GM12878 (cell line): ENCODE measurements around the gene CAPZB. TPM values are rescaled to one million over a fixed set of nuclear protein-coding genes. Genes with fewer than 3 reads are reported as not detected.

Experiments used
- ATAC-seq: fragments of 200-7000 bp; cut with Tn5 transposase; 3 replicates; pipeline ENCODE4 v1.9.1; 2020; ENCODE audit warnings: mild to moderate bottlenecking, moderate library complexity
- BruUV-seq: library from RNA; stranded (reverse); fragments of 400-500 nt; replicated peaks from 2 replicates; lab custom pipeline; 2021; lab: Mats Ljungman, UMichigan
- CTCF ChIA-PET: fragments of 300-600 bp; sonication (Branson Sonifier 250); formaldehyde crosslinking; extraction: SDS; loops from one replicate; lab custom pipeline; 2021; ENCODE audit warnings: inconsistent platforms; lab: Yijun Ruan, JAX
- POLR2A ChIA-PET: fragments of 350-600 bp; formaldehyde crosslinking; extraction: SDS; loops from one replicate; lab custom pipeline; 2021; ENCODE audit warnings: inconsistent platforms; lab: Charles Lee
- RAD21 ChIA-PET: fragments of 300-600 bp; sonication (Branson Sonifier 250); formaldehyde crosslinking; loops from one replicate; lab custom pipeline; 2023; ENCODE audit warnings: antibody characterized with exemption; ENCODE audit not compliant: unreplicated experiment; lab: Charles Lee
- SMC1A ChIA-PET: fragments of 300-600 bp; sonication (Branson Sonifier 250); formaldehyde crosslinking; loops from one replicate; lab custom pipeline; 2023; ENCODE audit not compliant: unreplicated experiment, uncharacterized antibody; lab: Charles Lee
- DNase-seq: peaks from one replicate; pipeline ENCODE4 v3.0.0-alpha.2; 2011; ENCODE audit warnings: low read depth, low spot score
- FAIRE-seq: peaks from 3 replicates; lab custom pipeline; 2011; peaks lifted over from hg19 to GRCh38; lab: Jason Lieb, UNC
- H2AFZ ChIP-seq: 2 replicates; pipeline ENCODE4 v1.6.0; 2011; ENCODE audit warnings: low read depth, low read length, control low read depth; ENCODE audit not compliant: control insufficient read depth
- H3K27ac ChIP-seq: 2 replicates; pipeline ENCODE4 v1.5.1; 2011; ENCODE audit warnings: control low read depth; ENCODE audit not compliant: control insufficient read depth, insufficient read depth
- H3K27me3 ChIP-seq, 2 experiments: replicated peaks in 1 of 2; 2 replicates each; pipeline versions ENCODE4 v1.6.0 to v1.6.1; 2011; ENCODE audit warnings: low read length in 1 of 2; ENCODE audit not compliant: control insufficient read depth in 2 of 2, insufficient read depth in 2 of 2
- H3K36me3 ChIP-seq, 2 experiments: 2 replicates each; pipeline ENCODE4 v1.5.1; 2011; ENCODE audit warnings: low read length in 1 of 2; ENCODE audit not compliant: control insufficient read depth in 2 of 2, insufficient read depth in 2 of 2
- H3K4me1 ChIP-seq: 2 replicates; pipeline ENCODE4 v1.6.1; 2011; ENCODE audit warnings: mild to moderate bottlenecking, low read length, moderate library complexity, mixed read lengths; ENCODE audit not compliant: control insufficient read depth, insufficient read depth
- H3K4me2 ChIP-seq: 2 replicates; pipeline ENCODE4 v1.6.0; 2011; ENCODE audit warnings: control low read depth; ENCODE audit not compliant: control insufficient read depth, insufficient read depth
- H3K4me3 ChIP-seq: fragments of 200-600 bp; sonication (generic); 2 replicates; pipeline ENCODE4 v1.5.1; 2016
- H3K79me2 ChIP-seq: 2 replicates; pipeline ENCODE4 v1.6.0; 2011; ENCODE audit warnings: low read length; ENCODE audit not compliant: control insufficient read depth, insufficient read depth
- H3K9ac ChIP-seq: 2 replicates; pipeline ENCODE4 v1.8.0; 2011; ENCODE audit warnings: low read length, control low read depth, mixed read lengths; ENCODE audit not compliant: control insufficient read depth, insufficient read depth
- H3K9me3 ChIP-seq: replicated peaks from 3 replicates; pipeline ENCODE4 v1.5.1; 2011; ENCODE audit warnings: mild to moderate bottlenecking, low read length; ENCODE audit not compliant: control insufficient read depth, insufficient read depth
- H4K20me1 ChIP-seq: 2 replicates; pipeline ENCODE4 v1.6.0; 2011; ENCODE audit not compliant: control insufficient read depth, insufficient read depth
- BACH1 ChIP-seq: fragments of 450-650 bp; IDR thresholded peaks from 2 replicates; pipeline ENCODE4 v1.6.1; 2017; ENCODE audit warnings: mild to moderate bottlenecking, borderline replicate concordance
- CEBPB ChIP-seq, 2 experiments: fragments of 150-350 bp in 1 of 2; IDR thresholded peaks; 2 replicates each; pipeline ENCODE4 v1.6.1; 2012 to 2014; ENCODE audit warnings: low read depth in 2 of 2, low read length in 2 of 2, borderline replicate concordance in 1 of 2, inconsistent platforms in 1 of 2
- DPF2 ChIP-seq: fragments of 450-650 bp; IDR thresholded peaks from 2 replicates; pipeline ENCODE4 v1.6.1; 2017; ENCODE audit warnings: mild to moderate bottlenecking
- ESRRA ChIP-seq: IDR thresholded peaks from 2 replicates; pipeline ENCODE4 v1.6.1; 2012; ENCODE audit warnings: mild to moderate bottlenecking, low read length, improper control_type of control experiment
- GABPA ChIP-seq: IDR thresholded peaks from 2 replicates; pipeline ENCODE4 v1.6.1; 2014; ENCODE audit warnings: antibody characterized with exemption, low read depth, mild to moderate bottlenecking, inconsistent platforms
- MEF2B ChIP-seq: fragments of 450-650 bp; IDR thresholded peaks from 2 replicates; pipeline ENCODE4 v1.6.1; 2018; ENCODE audit warnings: mild to moderate bottlenecking, moderate library complexity; ENCODE audit not compliant: partially characterized antibody, poor library complexity, severe bottlenecking
- MXI1 ChIP-seq: fragments of 150-350 bp; IDR thresholded peaks from 2 replicates; pipeline ENCODE4 v1.6.1; 2011; ENCODE audit warnings: low read depth, mild to moderate bottlenecking, inconsistent platforms, low read length, improper control_type of control experiment
- MYC ChIP-seq: IDR thresholded peaks from 2 replicates; pipeline ENCODE4 v1.6.1; 2011; ENCODE audit warnings: mild to moderate bottlenecking, low read length, moderate library complexity, inconsistent platforms; ENCODE audit not compliant: insufficient read depth, insufficient replicate concordance, insufficient read length, severe bottlenecking
- NBN ChIP-seq: fragments of 450-650 bp; IDR thresholded peaks from 2 replicates; pipeline ENCODE4 v1.6.1; 2016
- NRF1 ChIP-seq: conservative IDR thresholded peaks from 2 replicates; pipeline ENCODE4 v1.6.1; 2011; ENCODE audit warnings: mild to moderate bottlenecking, low read depth, low read length, improper control_type of control experiment
- SMAD5 ChIP-seq: IDR thresholded peaks from 2 replicates; pipeline ENCODE4 v1.6.1; 2016; ENCODE audit warnings: antibody characterized with exemption, low read depth
- SREBF2 ChIP-seq: IDR thresholded peaks from 2 replicates; pipeline ENCODE4 v1.6.1; 2012; ENCODE audit warnings: mild to moderate bottlenecking, low read length
- TCF3 ChIP-seq: IDR thresholded peaks from 2 replicates; pipeline ENCODE4 v1.6.1; 2012; ENCODE audit warnings: low read depth, mild to moderate bottlenecking, low read length, borderline replicate concordance; ENCODE audit not compliant: insufficient read depth
- YBX1 ChIP-seq: fragments of 450-650 bp; IDR thresholded peaks from 2 replicates; pipeline ENCODE4 v1.6.1; 2016; ENCODE audit warnings: antibody characterized with exemption
- ZBTB11 ChIP-seq: fragments of 450-650 bp; formaldehyde crosslinking; IDR thresholded peaks from 2 replicates; pipeline ENCODE4 v1.5.0; 2022; ENCODE audit warnings: mild to moderate bottlenecking, missing genetic modification characterization
- WGBS: methylation state at CpG from one replicate; pipeline ENCODE4 v1.1.6; 2016; ENCODE audit warnings: low lambda C conversion rate; ENCODE audit not compliant: insufficient replicate concordance, insufficient coverage; ENCODE audit errors: missing lambda C conversion rate; 5-methylcytosine and 5-hydroxymethylcytosine counted together
- in situ Hi-C: fragments of 300-500 bp; cut with MboI; formaldehyde crosslinking; loops from 9 replicates; pipeline ENCODE4 v1.14.3; 2018; ENCODE audit warnings: mixed read lengths
- intact Hi-C: fragments of 100-400 bp; cut with micrococcal nuclease; formaldehyde crosslinking; loops from one replicate; pipeline ENCODE4 v1.14.2; 2022; ENCODE audit not compliant: unreplicated experiment
- polyA plus RNA-seq, 11 experiments: library from polyadenylated mRNA; depleted of rRNA in 4 of 11; unstranded in 6 of 11; stranded (reverse) in 5 of 11; fragments of >200 nt; fragmentation: Nextera tagmentation in 4 of 11; fragmentation: Illumina TruSeq in 1 of 11; extraction: Ambion mirVana in 4 of 11; extraction: Trizol in 1 of 11; gene quantifications; 1 replicate in 1 of 11; 2 replicates in 10 of 11; pipeline versions ENCODE4 v1.2.1 to v1.2.3, GENCODE V29; 2011 to 2016; ENCODE audit warnings: inconsistent platforms in 2 of 11, missing spikeins in 2 of 11, low read depth in 1 of 11
- total RNA-seq, 4 experiments: library from RNA; depleted of rRNA in 3 of 4; stranded (reverse); fragments of >200 nt in 3 of 4; fragmentation: Illumina TruSeq in 1 of 4; extraction: Trizol in 1 of 4; gene quantifications; 2 replicates each; pipeline versions ENCODE4 v1.2.1 to v1.2.3, GENCODE V29; 2013 to 2021
- TF ChIP-seq, protein P1 (sequence below): fragments of 450-650 bp; IDR thresholded peaks from 2 replicates; pipeline ENCODE4 v1.6.1; 2017; ENCODE audit warnings: borderline replicate concordance
- TF ChIP-seq, protein P2 (sequence below): IDR thresholded peaks from 2 replicates; pipeline ENCODE4 v1.6.1; 2012; ENCODE audit warnings: low read depth, low read length, improper control_type of control experiment

CAPZB gene
- total and polyA plus RNA-seq, 10 of the 15 experiments (the other 5 are each of a cell fraction or from before 2014, with no cell fraction given): 104 to 454 (median 213) TPM

DNA sequence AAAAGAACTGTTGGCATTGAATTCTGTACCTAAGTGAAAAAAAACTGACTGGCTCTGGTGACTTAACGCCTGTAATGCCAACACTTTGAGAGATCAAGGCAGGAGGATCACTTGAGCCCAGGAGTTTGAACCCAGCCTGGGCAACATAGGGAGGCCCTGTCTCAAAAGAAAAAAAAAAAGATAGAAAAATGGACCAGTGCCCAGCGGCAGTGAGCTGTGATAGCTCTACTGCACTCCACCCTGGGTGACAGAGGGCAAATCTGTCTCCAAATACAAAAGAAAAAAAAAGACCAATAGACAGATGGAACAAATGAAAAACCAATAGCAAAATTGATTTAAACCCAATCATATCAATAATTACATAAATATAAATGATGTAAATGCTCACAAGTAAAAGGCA is 196.1 kb downstream of the CAPZB start:
- Histone ChIP-seq H3K36me3 (no peaks in the 10 kb centered on the region), H3K9ac (no peak overlapping the region), H3K4me1 (no peaks in the 10 kb centered on the region), H3K4me3 (no peak overlapping the region), H3K79me2 (no peaks in the 10 kb centered on the region), H2AFZ (no peak overlapping the region), H3K27me3 (peaks cover 0 to 2% of the 10 kb centered on the region in 2 experiments; a peak in 2 of 4 replicates), H4K20me1 (no peaks in the 10 kb centered on the region), H3K27ac (no peak overlapping the region), H3K9me3 (no peaks in the 10 kb centered on the region; the same call in 1 of the 3 replicates), H3K4me2 (no peak overlapping the region)
- DNase-seq: no peak
- BruUV-seq: no TSS peak
- 78% methylated on average over 2 of the region's 2 CpGs for WGBS
- intact Hi-C loops: no loop called here
- CTCF ChIA-PET: no interaction called here
- POLR2A ChIA-PET: no interaction called here
- RAD21 ChIA-PET: no interaction called here
- SMC1A ChIA-PET: no interaction called here
- in situ Hi-C loops: no loop called here
- FAIRE-seq: no peak
- no peak for ATAC-seq
- no peak for TF ChIP-seq TCF3
- TF ChIP-seq, protein P1, sequence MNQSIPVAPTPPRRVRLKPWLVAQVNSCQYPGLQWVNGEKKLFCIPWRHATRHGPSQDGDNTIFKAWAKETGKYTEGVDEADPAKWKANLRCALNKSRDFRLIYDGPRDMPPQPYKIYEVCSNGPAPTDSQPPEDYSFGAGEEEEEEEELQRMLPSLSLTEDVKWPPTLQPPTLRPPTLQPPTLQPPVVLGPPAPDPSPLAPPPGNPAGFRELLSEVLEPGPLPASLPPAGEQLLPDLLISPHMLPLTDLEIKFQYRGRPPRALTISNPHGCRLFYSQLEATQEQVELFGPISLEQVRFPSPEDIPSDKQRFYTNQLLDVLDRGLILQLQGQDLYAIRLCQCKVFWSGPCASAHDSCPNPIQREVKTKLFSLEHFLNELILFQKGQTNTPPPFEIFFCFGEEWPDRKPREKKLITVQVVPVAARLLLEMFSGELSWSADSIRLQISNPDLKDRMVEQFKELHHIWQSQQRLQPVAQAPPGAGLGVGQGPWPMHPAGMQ: no peak
- no peak for TF ChIP-seq BACH1
- TF ChIP-seq YBX1: no peak
- TF ChIP-seq MEF2B: no peak
- TF ChIP-seq, protein P2, sequence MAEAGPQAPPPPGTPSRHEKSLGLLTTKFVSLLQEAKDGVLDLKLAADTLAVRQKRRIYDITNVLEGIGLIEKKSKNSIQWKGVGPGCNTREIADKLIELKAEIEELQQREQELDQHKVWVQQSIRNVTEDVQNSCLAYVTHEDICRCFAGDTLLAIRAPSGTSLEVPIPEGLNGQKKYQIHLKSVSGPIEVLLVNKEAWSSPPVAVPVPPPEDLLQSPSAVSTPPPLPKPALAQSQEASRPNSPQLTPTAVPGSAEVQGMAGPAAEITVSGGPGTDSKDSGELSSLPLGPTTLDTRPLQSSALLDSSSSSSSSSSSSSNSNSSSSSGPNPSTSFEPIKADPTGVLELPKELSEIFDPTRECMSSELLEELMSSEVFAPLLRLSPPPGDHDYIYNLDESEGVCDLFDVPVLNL: no peak
- TF ChIP-seq ESRRA: no peak
- no peak for TF ChIP-seq NRF1
- TF ChIP-seq MXI1: no peak
- no peak for TF ChIP-seq SMAD5
- TF ChIP-seq ZBTB11: no peak
- TF ChIP-seq SREBF2: no peak
- TF ChIP-seq MYC: no peak
- TF ChIP-seq CEBPB (IDR thresholded peaks at IDR 0.05; ENCODE audit: borderline replicate concordance in 1 of 2, low read depth in 2 of 2, low read length in 2 of 2): no peak
- TF ChIP-seq GABPA: no peak
- no peak for TF ChIP-seq DPF2
- TF ChIP-seq NBN: no peak
